ENCODE results near the gene SRRM4.
A peak's percentile ranks its signal among the peaks of the same experiment; 100 is the strongest.
"Not testable (repeated sequence)": the region's sequence is repeated elsewhere in the genome, so short reads cannot be mapped to it uniquely, and the experiment has no call there.

SRRM4 gene

GRCh38 chr12:118981285-118982211, at the start of gene SRRM4:
Gene SRRM4 (plus strand): TSS chr12:118981541. CDS start chr12:118981883, 342 bp downstream.
- DNase-seq = peak; percentile 52

- DNase-seq = no peak
Measured at GRCh38 chr12:118946256-118946655, 35.1 kb upstream of the SRRM4 start.

GRCh38 chr12:118958520-118958919, 22.8 kb upstream of the SRRM4 start:
- no peak for DNase-seq

- no peak for DNase-seq
Measured at GRCh38 chr12:118959348-118959747, 22.0 kb upstream of the SRRM4 start.

GRCh38 chr12:118959985-118960560, 21.3 kb upstream of the SRRM4 start:
- no peak for DNase-seq

GRCh38 chr12:118960865-118961264, 20.5 kb upstream of the SRRM4 start:
- no peak for DNase-seq

GRCh38 chr12:118964988-118965387, 16.4 kb upstream of the SRRM4 start:
- no peak for DNase-seq

- no peak for DNase-seq
Measured at GRCh38 chr12:118970856-118971255, 10.5 kb upstream of the SRRM4 start.

GRCh38 chr12:118972982-118973381, 8.4 kb upstream of the SRRM4 start:
- no peak for DNase-seq

GRCh38 chr12:118979763-118980406, 1.5 kb upstream of the SRRM4 start:
- peak; percentile 84 for DNase-seq

- DNase-seq = no peak
Measured at GRCh38 chr12:118980407-118981014, 830 bp upstream of the SRRM4 start.

GRCh38 chr12:118982302-118982701, 961 bp downstream of the SRRM4 start:
- no peak for DNase-seq

GRCh38 chr12:118982984-118983761, 1.8 kb downstream of the SRRM4 start:
- no peak for DNase-seq

GRCh38 chr12:118984161-118984943, 3.0 kb downstream of the SRRM4 start:
- DNase-seq = no peak

- no peak for DNase-seq
Measured at GRCh38 chr12:118986050-118986449, 4.7 kb downstream of the SRRM4 start.

- no peak for DNase-seq
Measured at GRCh38 chr12:118999107-118999506, 17.8 kb downstream of the SRRM4 start.

GRCh38 chr12:119005085-119005484, 23.7 kb downstream of the SRRM4 start:
- no peak for DNase-seq

GRCh38 chr12:119005913-119006312, 24.6 kb downstream of the SRRM4 start:
- no peak for DNase-seq

- no peak for DNase-seq
Measured at GRCh38 chr12:119006746-119007145, 25.4 kb downstream of the SRRM4 start.

GRCh38 chr12:119008273-119008672, 26.9 kb downstream of the SRRM4 start:
- not testable (repeated sequence) for DNase-seq

GRCh38 chr12:119008691-119009221, 27.4 kb downstream of the SRRM4 start:
- DNase-seq = no peak
